H9 (cell line): ENCODE measurements around the gene OCRL. TPM values are rescaled to one million over a fixed set of nuclear protein-coding genes. Genes with fewer than 3 reads are reported as not detected.

Experiments
- DNase-seq: peaks from one replicate; pipeline ENCODE4 v3.0.0-alpha.2; 2017
- H2AFZ ChIP-seq: one replicate; pipeline ENCODE4 v1.6.1; 2013; ENCODE audit warnings: mild to moderate bottlenecking, low read length, control low read depth, moderate library complexity
- H2AK5ac ChIP-seq: 2 replicates; pipeline ENCODE4 v1.6.1; 2013; ENCODE audit warnings: low read length, control low read depth, mixed read lengths; ENCODE audit not compliant: insufficient read length
- H2BK120ac ChIP-seq: one replicate; pipeline ENCODE4 v1.6.1; 2013; ENCODE audit warnings: low read depth, mild to moderate bottlenecking, low read length, control low read depth, inconsistent platforms; ENCODE audit not compliant: poor library complexity, severe bottlenecking
- H2BK12ac ChIP-seq: 2 replicates; pipeline ENCODE4 v1.6.1; 2013; ENCODE audit warnings: low read length, control low read depth, mixed read lengths, low read depth; ENCODE audit not compliant: insufficient read length
- H2BK15ac ChIP-seq: 2 replicates; pipeline ENCODE4 v1.6.1; 2013; ENCODE audit warnings: low read depth, low read length, control low read depth
- H2BK20ac ChIP-seq: one replicate; pipeline ENCODE4 v1.6.1; 2013; ENCODE audit warnings: low read depth, mild to moderate bottlenecking, low read length, control low read depth, inconsistent platforms; ENCODE audit not compliant: poor library complexity, severe bottlenecking
- H2BK5ac ChIP-seq: 2 replicates; pipeline ENCODE4 v1.6.1; 2013; ENCODE audit warnings: low read length, control low read depth, mixed read lengths; ENCODE audit not compliant: insufficient read length
- H3K14ac ChIP-seq: 2 replicates; pipeline ENCODE4 v1.6.1; 2013; ENCODE audit warnings: low read length, control low read depth; ENCODE audit not compliant: insufficient read depth
- H3K18ac ChIP-seq: 2 replicates; pipeline ENCODE4 v1.6.1; 2013; ENCODE audit warnings: low read depth, mild to moderate bottlenecking, mixed read lengths, low read length, control low read depth; ENCODE audit not compliant: insufficient read length
- H3K23ac ChIP-seq: 2 replicates; pipeline ENCODE4 v1.6.1; 2013; ENCODE audit warnings: low read length, control low read depth, mixed read lengths, low read depth; ENCODE audit not compliant: insufficient read length
- H3K23me2 ChIP-seq: 2 replicates; pipeline ENCODE4 v1.6.1; 2013; ENCODE audit warnings: low read depth, mild to moderate bottlenecking, mixed read lengths, low read length, control low read depth; ENCODE audit not compliant: insufficient read length, poor library complexity, severe bottlenecking
- H3K27ac ChIP-seq: 2 replicates; pipeline ENCODE4 v1.5.1; 2013; ENCODE audit warnings: low read length, control low read depth, mixed read lengths, low read depth; ENCODE audit not compliant: insufficient read length
- H3K27me3 ChIP-seq: 2 replicates; pipeline ENCODE4 v1.6.1; 2013; ENCODE audit warnings: low read length, control low read depth, inconsistent platforms; ENCODE audit not compliant: insufficient read depth
- H3K4ac ChIP-seq: 2 replicates; pipeline ENCODE4 v1.6.1; 2013; ENCODE audit warnings: low read depth, mild to moderate bottlenecking, control low read depth, inconsistent platforms, low read length, moderate library complexity
- H3K4me1 ChIP-seq: 2 replicates; pipeline ENCODE4 v1.6.1; 2013; ENCODE audit warnings: low read length, control low read depth, inconsistent platforms; ENCODE audit not compliant: insufficient read depth
- H3K4me2 ChIP-seq: 2 replicates; pipeline ENCODE4 v1.6.1; 2013; ENCODE audit warnings: low read length, control low read depth, mixed read lengths; ENCODE audit not compliant: insufficient read length, insufficient read depth
- H3K56ac ChIP-seq: 2 replicates; pipeline ENCODE4 v1.6.1; 2013; ENCODE audit warnings: low read depth, mild to moderate bottlenecking, mixed read lengths, low read length, control low read depth; ENCODE audit not compliant: insufficient read length
- H3K79me1 ChIP-seq: 2 replicates; pipeline ENCODE4 v1.6.1; 2013; ENCODE audit warnings: low read depth, mild to moderate bottlenecking, moderate library complexity, low read length, control low read depth, inconsistent platforms; ENCODE audit not compliant: insufficient read depth, poor library complexity, severe bottlenecking
- H3K79me2 ChIP-seq: 2 replicates; pipeline ENCODE4 v1.6.1; 2013; ENCODE audit warnings: low read length, control low read depth, inconsistent platforms; ENCODE audit not compliant: insufficient read depth
- H3K9ac ChIP-seq: 2 replicates; pipeline ENCODE4 v1.6.1; 2013; ENCODE audit warnings: low read length, control low read depth, mixed read lengths; ENCODE audit not compliant: insufficient read length; ENCODE audit errors: extremely low read depth
- H3K9me3 ChIP-seq: one replicate; pipeline ENCODE4 v1.6.1; 2013; ENCODE audit warnings: low read depth, low read length, inconsistent platforms; ENCODE audit not compliant: control insufficient read depth
- H3T11ph ChIP-seq: one replicate; pipeline ENCODE4 v1.6.1; 2013; ENCODE audit warnings: mild to moderate bottlenecking, low read length, control low read depth, inconsistent platforms
- H4K20me1 ChIP-seq: one replicate; pipeline ENCODE4 v1.6.1; 2013; ENCODE audit not compliant: control insufficient read depth, insufficient read length, insufficient read depth
- H4K5ac ChIP-seq: 2 replicates; pipeline ENCODE4 v1.6.1; 2013; ENCODE audit warnings: low read depth, mild to moderate bottlenecking, mixed read lengths, low read length, control low read depth; ENCODE audit not compliant: insufficient read length
- H4K8ac ChIP-seq: replicated peaks from 2 replicates; pipeline ENCODE4 v1.6.1; 2013; ENCODE audit warnings: low read length, control low read depth, mixed read lengths, low read depth; ENCODE audit not compliant: insufficient read length
- H4K91ac ChIP-seq: 2 replicates; pipeline ENCODE4 v1.6.1; 2013; ENCODE audit warnings: low read depth, mild to moderate bottlenecking, moderate library complexity, mixed read lengths, low read length, control low read depth; ENCODE audit not compliant: insufficient read length
- H3K27ac Mint-ChIP-seq, 3 experiments: 2 replicates in 2 of 3; 3 replicates in 1 of 3; pipeline ENCODE4 v1.8.0; 2020 to 2021; ENCODE audit warnings: mixed read lengths in 3 of 3, mild to moderate bottlenecking in 1 of 3, moderate library complexity in 1 of 3
- H3K27me3 Mint-ChIP-seq: 2 replicates; pipeline ENCODE4 v1.8.0; 2021; ENCODE audit warnings: low read depth, mild to moderate bottlenecking, moderate library complexity, mixed read lengths
- H3K36me3 Mint-ChIP-seq, 3 experiments: 2 replicates in 2 of 3; 3 replicates in 1 of 3; pipeline ENCODE4 v1.8.0; 2020 to 2021; ENCODE audit warnings: low read depth in 3 of 3, mixed read lengths in 3 of 3; ENCODE audit not compliant: insufficient read depth in 1 of 3
- H3K4me1 Mint-ChIP-seq, 2 experiments: 2 replicates each; pipeline ENCODE4 v1.8.0; 2020; ENCODE audit warnings: mixed read lengths in 2 of 2
- H3K4me3 Mint-ChIP-seq, 2 experiments: 2 replicates in 1 of 2; 3 replicates in 1 of 2; pipeline ENCODE4 v1.8.0; 2020 to 2021; ENCODE audit warnings: mild to moderate bottlenecking in 2 of 2, mixed read lengths in 2 of 2, moderate library complexity in 1 of 2
- H3K9me3 Mint-ChIP-seq, 2 experiments: 2 replicates in 1 of 2; 3 replicates in 1 of 2; pipeline ENCODE4 v1.8.0; 2020; ENCODE audit warnings: mild to moderate bottlenecking in 2 of 2, mixed read lengths in 2 of 2, moderate library complexity in 1 of 2
- CTCF ChIP-seq: fragments of 200-600 bp; sonication (generic); conservative IDR thresholded peaks from 3 replicates; pipeline ENCODE4 v1.8.0; 2021; ENCODE audit warnings: antibody characterized with exemption, mild to moderate bottlenecking
- WGBS: extraction: QIAGEN DNeasy Blood & Tissue Kit; methylation state at CpG from one replicate; pipeline ENCODE4 v1.1.7; 2013; ENCODE audit warnings: missing lambda C conversion rate, low lambda C conversion rate, mixed read lengths; ENCODE audit not compliant: insufficient read length; ENCODE audit errors: extremely low coverage; 5-methylcytosine and 5-hydroxymethylcytosine counted together
- total RNA-seq: library from RNA; stranded (reverse); gene quantifications from 2 replicates; pipeline ENCODE4 v1.2.1, GENCODE V29; 2021

The OCRL gene
- total RNA-seq, 1 experiment from 2014 or later: 31.4 TPM

- H3K27ac Mint-ChIP-seq: no peak overlapping the region
- H2BK20ac ChIP-seq: no peak overlapping the region
- no peak overlapping the region for H3K14ac ChIP-seq
- H4K5ac ChIP-seq: no peak overlapping the region
- peak; percentile 83 for TF ChIP-seq CTCF
- WGBS: no CpG with 5 or more reads among the region's 5 CpGs
- no peak overlapping the region for H2AFZ ChIP-seq
- no peak overlapping the region for H3T11ph ChIP-seq
- peaks cover 0 to 2% of the 10 kb centered on the region in 2 experiments; a peak in 2 of 5 replicates for H3K9me3 Mint-ChIP-seq
- H3K4me1 Mint-ChIP-seq: peaks cover 15 to 25% of the 10 kb centered on the region in 2 experiments
- no peak overlapping the region for H3K9ac ChIP-seq
- H3K27me3 ChIP-seq: no peaks in the 10 kb centered on the region
- no peaks in the 10 kb centered on the region for H3K9me3 ChIP-seq
- H3K27me3 Mint-ChIP-seq: peaks cover 30% of the 10 kb centered on the region
- no peaks in the 10 kb centered on the region for H3K79me1 ChIP-seq
- H2BK15ac ChIP-seq: no peak overlapping the region
- no peak overlapping the region for H3K27ac ChIP-seq
- no peak overlapping the region for H4K91ac ChIP-seq
- no peaks in the 10 kb centered on the region for H3K36me3 Mint-ChIP-seq
- H3K18ac ChIP-seq: no peak overlapping the region
- no peak overlapping the region for H3K23ac ChIP-seq
- no peak overlapping the region for H3K56ac ChIP-seq
- no peak for DNase-seq
- no peaks in the 10 kb centered on the region for H3K79me2 ChIP-seq
- no peak overlapping the region for H3K4me3 Mint-ChIP-seq
- H4K8ac ChIP-seq: no peak overlapping the region
- no peaks in the 10 kb centered on the region for H3K4me1 ChIP-seq
- H4K20me1 ChIP-seq: no peaks in the 10 kb centered on the region
- no peak overlapping the region for H3K4ac ChIP-seq
- H2AK5ac ChIP-seq: no peak overlapping the region
- H2BK5ac ChIP-seq: no peak overlapping the region
- H3K23me2 ChIP-seq: no peaks in the 10 kb centered on the region
- H3K4me2 ChIP-seq: no peak overlapping the region
- no peak overlapping the region for H2BK12ac ChIP-seq
- no peak overlapping the region for H2BK120ac ChIP-seq
Measured at GRCh38 chrX:129606918-129607317, 66.9 kb downstream of the OCRL start.
